HEK293 (cell line): Measurements from ENCODE around the gene HEXIM1.

Experiments used
- GFI1B ChIP-seq: fragments of 450-650 bp; formaldehyde crosslinking; IDR thresholded peaks from 2 replicates; pipeline ENCODE4 v1.5.1; 2016; ENCODE audit warnings: missing biosample characterization, missing genetic modification characterization
- GLIS1 ChIP-seq: fragments of 450-650 bp; formaldehyde crosslinking; IDR thresholded peaks from 2 replicates; pipeline ENCODE4 v1.5.1; 2016; ENCODE audit warnings: missing biosample characterization, missing genetic modification characterization
- MZF1 ChIP-seq: fragments of 450-650 bp; formaldehyde crosslinking; IDR thresholded peaks from 2 replicates; pipeline ENCODE4 v1.5.1; 2017; ENCODE audit warnings: missing biosample characterization, missing genetic modification characterization, borderline replicate concordance
- SALL2 ChIP-seq: fragments of 450-650 bp; formaldehyde crosslinking; IDR thresholded peaks from 2 replicates; pipeline ENCODE4 v1.5.0; 2017; ENCODE audit warnings: missing biosample characterization, mild to moderate bottlenecking, missing genetic modification characterization, borderline replicate concordance
- WT1 ChIP-seq: fragments of 450-650 bp; formaldehyde crosslinking; IDR thresholded peaks from 2 replicates; pipeline ENCODE4 v1.5.1; 2016; ENCODE audit warnings: missing biosample characterization, missing genetic modification characterization
- ZFHX2 ChIP-seq: fragments of 450-650 bp; formaldehyde crosslinking; conservative IDR thresholded peaks from 2 replicates; pipeline ENCODE4 v1.5.1; 2016; ENCODE audit warnings: missing biosample characterization, missing genetic modification characterization
- ZFP37 ChIP-seq: fragments of 450-650 bp; formaldehyde crosslinking; IDR thresholded peaks from 2 replicates; pipeline ENCODE4 v1.5.1; 2016; ENCODE audit warnings: missing biosample characterization, missing genetic modification characterization
- ZNF133 ChIP-seq: fragments of 450-650 bp; formaldehyde crosslinking; IDR thresholded peaks from 2 replicates; pipeline ENCODE4 v1.5.1; 2016; ENCODE audit warnings: missing biosample characterization, missing genetic modification characterization
- ZNF155 ChIP-seq: fragments of 450-650 bp; formaldehyde crosslinking; IDR thresholded peaks from 2 replicates; pipeline ENCODE4 v1.5.1; 2016; ENCODE audit warnings: missing biosample characterization, missing genetic modification characterization
- ZNF184 ChIP-seq: fragments of 450-650 bp; IDR thresholded peaks from 2 replicates; pipeline ENCODE4 v1.5.1; 2018; ENCODE audit warnings: missing biosample characterization, mild to moderate bottlenecking, missing genetic modification characterization
- ZNF211 ChIP-seq: fragments of 450-650 bp; formaldehyde crosslinking; IDR thresholded peaks from 2 replicates; pipeline ENCODE4 v1.5.1; 2016; ENCODE audit warnings: low read depth, missing biosample characterization, missing genetic modification characterization
- ZNF221 ChIP-seq: fragments of 450-650 bp; formaldehyde crosslinking; IDR thresholded peaks from 2 replicates; pipeline ENCODE4 v1.5.1; 2017; ENCODE audit warnings: missing biosample characterization, missing genetic modification characterization, borderline replicate concordance
- ZNF23 ChIP-seq: fragments of 450-650 bp; formaldehyde crosslinking; IDR thresholded peaks from 2 replicates; pipeline ENCODE4 v1.5.1; 2016; ENCODE audit warnings: missing biosample characterization, missing genetic modification characterization, borderline replicate concordance
- ZNF248 ChIP-seq: fragments of 450-650 bp; formaldehyde crosslinking; IDR thresholded peaks from 2 replicates; pipeline ENCODE4 v1.5.1; 2017; ENCODE audit warnings: missing biosample characterization, missing genetic modification characterization
- ZNF311 ChIP-seq: fragments of 450-650 bp; formaldehyde crosslinking; IDR thresholded peaks from 2 replicates; pipeline ENCODE4 v1.5.1; 2017; ENCODE audit warnings: missing biosample characterization, missing genetic modification characterization, borderline replicate concordance
- ZNF354C ChIP-seq: fragments of 450-650 bp; formaldehyde crosslinking; IDR thresholded peaks from 2 replicates; pipeline ENCODE4 v1.5.1; 2016; ENCODE audit warnings: missing biosample characterization, missing genetic modification characterization, low read depth, borderline replicate concordance
- ZNF394 ChIP-seq: fragments of 450-650 bp; formaldehyde crosslinking; IDR thresholded peaks from 2 replicates; pipeline ENCODE4 v1.5.1; 2016; ENCODE audit warnings: missing biosample characterization, missing genetic modification characterization, mild to moderate bottlenecking, moderate library complexity, borderline replicate concordance
- ZNF521 ChIP-seq: fragments of 450-650 bp; formaldehyde crosslinking; IDR thresholded peaks from 2 replicates; pipeline ENCODE4 v1.5.1; 2017; ENCODE audit warnings: missing biosample characterization, mild to moderate bottlenecking, missing genetic modification characterization
- ZNF530 ChIP-seq: fragments of 450-650 bp; formaldehyde crosslinking; IDR thresholded peaks from 2 replicates; pipeline ENCODE4 v1.5.1; 2016; ENCODE audit warnings: low read depth, missing biosample characterization, missing genetic modification characterization
- ZNF544 ChIP-seq: fragments of 450-650 bp; formaldehyde crosslinking; IDR thresholded peaks from 2 replicates; pipeline ENCODE4 v1.5.0; 2017; ENCODE audit warnings: missing biosample characterization, missing genetic modification characterization
- ZNF596 ChIP-seq: fragments of 450-650 bp; IDR thresholded peaks from 2 replicates; pipeline ENCODE4 v1.5.0; 2018; ENCODE audit warnings: missing biosample characterization, mild to moderate bottlenecking, missing genetic modification characterization, moderate library complexity
- ZNF621 ChIP-seq: fragments of 450-650 bp; formaldehyde crosslinking; IDR thresholded peaks from 2 replicates; pipeline ENCODE4 v1.5.1; 2017; ENCODE audit warnings: missing biosample characterization, missing genetic modification characterization
- ZNF747 ChIP-seq: fragments of 450-650 bp; formaldehyde crosslinking; IDR thresholded peaks from 2 replicates; pipeline ENCODE4 v1.5.1; 2016; ENCODE audit warnings: missing biosample characterization, missing genetic modification characterization
- ZNF76 ChIP-seq: fragments of 450-650 bp; formaldehyde crosslinking; IDR thresholded peaks from 2 replicates; pipeline ENCODE4; 2016; ENCODE audit warnings: low read depth, missing biosample characterization, missing genetic modification characterization, borderline replicate concordance
- ZNF830 ChIP-seq: fragments of 450-650 bp; IDR thresholded peaks from 2 replicates; pipeline ENCODE4 v1.5.0; 2018; ENCODE audit warnings: missing biosample characterization, missing genetic modification characterization, low read depth, mild to moderate bottlenecking, moderate library complexity
- TF ChIP-seq, protein P1 (sequence below): fragments of 450-650 bp; formaldehyde crosslinking; IDR thresholded peaks from 2 replicates; pipeline ENCODE4 v1.5.1; 2016; ENCODE audit warnings: missing biosample characterization, missing genetic modification characterization
- TF ChIP-seq, protein P2 (sequence below): fragments of 450-650 bp; IDR thresholded peaks from 2 replicates; pipeline ENCODE4 v1.5.1; 2018; ENCODE audit warnings: missing biosample characterization, mild to moderate bottlenecking, missing genetic modification characterization
- TF ChIP-seq, protein P3 (sequence below): fragments of 450-650 bp; formaldehyde crosslinking; IDR thresholded peaks from 2 replicates; pipeline ENCODE4 v1.5.1; 2016; ENCODE audit warnings: missing biosample characterization, missing genetic modification characterization, borderline replicate concordance
- TF ChIP-seq, protein P4 (sequence below): fragments of 450-650 bp; formaldehyde crosslinking; IDR thresholded peaks from 2 replicates; pipeline ENCODE4 v1.5.1; 2016; ENCODE audit warnings: missing biosample characterization, missing genetic modification characterization

Gene HEXIM1

DNA sequence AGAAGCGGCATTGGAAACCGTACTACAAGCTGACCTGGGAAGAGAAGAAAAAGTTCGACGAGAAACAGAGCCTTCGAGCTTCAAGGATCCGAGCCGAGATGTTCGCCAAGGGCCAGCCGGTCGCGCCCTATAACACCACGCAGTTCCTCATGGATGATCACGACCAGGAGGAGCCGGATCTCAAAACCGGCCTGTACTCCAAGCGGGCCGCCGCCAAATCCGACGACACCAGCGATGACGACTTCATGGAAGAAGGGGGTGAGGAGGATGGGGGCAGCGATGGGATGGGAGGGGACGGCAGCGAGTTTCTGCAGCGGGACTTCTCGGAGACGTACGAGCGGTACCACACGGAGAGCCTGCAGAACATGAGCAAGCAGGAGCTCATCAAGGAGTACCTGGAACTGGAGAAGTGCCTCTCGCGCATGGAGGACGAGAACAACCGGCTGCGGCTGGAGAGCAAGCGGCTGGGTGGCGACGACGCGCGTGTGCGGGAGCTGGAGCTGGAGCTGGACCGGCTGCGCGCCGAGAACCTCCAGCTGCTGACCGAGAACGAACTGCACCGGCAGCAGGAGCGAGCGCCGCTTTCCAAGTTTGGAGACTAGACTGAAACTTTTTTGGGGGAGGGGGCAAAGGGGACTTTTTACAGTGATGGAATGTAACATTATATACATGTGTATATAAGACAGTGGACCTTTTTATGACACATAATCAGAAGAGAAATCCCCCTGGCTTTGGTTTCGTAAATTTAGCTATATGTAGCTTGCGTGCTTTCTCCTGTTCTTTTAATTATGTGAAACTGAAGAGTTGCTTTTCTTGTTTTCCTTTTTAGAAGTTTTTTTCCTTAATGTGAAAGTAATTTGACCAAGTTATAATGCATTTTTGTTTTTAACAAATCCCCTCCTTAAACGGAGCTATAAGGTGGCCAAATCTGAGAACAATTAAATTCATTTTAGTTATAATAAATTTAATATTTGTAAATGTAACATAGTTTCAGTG lies 1.7 kb downstream of the HEXIM1 start (continued):
- TF ChIP-seq MZF1 = peak; percentile 70
- 0 out of 2 replicates have a peak, but pooled peaks have one; percentile 6 for TF ChIP-seq ZNF747 (tag by site-specific recombination)
- TF ChIP-seq ZNF394 (tag by site-specific recombination) = peak; percentile 96
- TF ChIP-seq GLIS1 = peak; percentile 56
- TF ChIP-seq, protein P1, sequence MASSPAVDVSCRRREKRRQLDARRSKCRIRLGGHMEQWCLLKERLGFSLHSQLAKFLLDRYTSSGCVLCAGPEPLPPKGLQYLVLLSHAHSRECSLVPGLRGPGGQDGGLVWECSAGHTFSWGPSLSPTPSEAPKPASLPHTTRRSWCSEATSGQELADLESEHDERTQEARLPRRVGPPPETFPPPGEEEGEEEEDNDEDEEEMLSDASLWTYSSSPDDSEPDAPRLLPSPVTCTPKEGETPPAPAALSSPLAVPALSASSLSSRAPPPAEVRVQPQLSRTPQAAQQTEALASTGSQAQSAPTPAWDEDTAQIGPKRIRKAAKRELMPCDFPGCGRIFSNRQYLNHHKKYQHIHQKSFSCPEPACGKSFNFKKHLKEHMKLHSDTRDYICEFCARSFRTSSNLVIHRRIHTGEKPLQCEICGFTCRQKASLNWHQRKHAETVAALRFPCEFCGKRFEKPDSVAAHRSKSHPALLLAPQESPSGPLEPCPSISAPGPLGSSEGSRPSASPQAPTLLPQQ (tag by site-specific recombination) = no peak
- TF ChIP-seq ZNF23 = no peak
- no peak for TF ChIP-seq ZNF155
- no peak for TF ChIP-seq ZNF184
- no peak for TF ChIP-seq ZNF544 (tag by site-specific recombination)
- TF ChIP-seq WT1 (tag by site-specific recombination) = no peak; the same call in 1 of the 2 replicates
- TF ChIP-seq ZNF521 (tag by site-specific recombination) = no peak
- TF ChIP-seq, protein P2, sequence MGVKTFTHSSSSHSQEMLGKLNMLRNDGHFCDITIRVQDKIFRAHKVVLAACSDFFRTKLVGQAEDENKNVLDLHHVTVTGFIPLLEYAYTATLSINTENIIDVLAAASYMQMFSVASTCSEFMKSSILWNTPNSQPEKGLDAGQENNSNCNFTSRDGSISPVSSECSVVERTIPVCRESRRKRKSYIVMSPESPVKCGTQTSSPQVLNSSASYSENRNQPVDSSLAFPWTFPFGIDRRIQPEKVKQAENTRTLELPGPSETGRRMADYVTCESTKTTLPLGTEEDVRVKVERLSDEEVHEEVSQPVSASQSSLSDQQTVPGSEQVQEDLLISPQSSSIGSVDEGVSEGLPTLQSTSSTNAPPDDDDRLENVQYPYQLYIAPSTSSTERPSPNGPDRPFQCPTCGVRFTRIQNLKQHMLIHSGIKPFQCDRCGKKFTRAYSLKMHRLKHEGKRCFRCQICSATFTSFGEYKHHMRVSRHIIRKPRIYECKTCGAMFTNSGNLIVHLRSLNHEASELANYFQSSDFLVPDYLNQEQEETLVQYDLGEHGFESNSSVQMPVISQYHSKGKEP (tag by site-specific recombination) = no peak
- no peak for TF ChIP-seq GFI1B
- no peak for TF ChIP-seq ZNF596 (tag by site-specific recombination)
- no peak for TF ChIP-seq ZNF211 (tag by site-specific recombination)
- no peak for TF ChIP-seq ZNF133 (tag by site-specific recombination)
- no peak for TF ChIP-seq ZNF311 (tag by site-specific recombination)
- TF ChIP-seq ZNF76 = 0 out of 2 replicates have a peak, but pooled peaks have one; percentile 14
- no peak for TF ChIP-seq ZFHX2 (tag by site-specific recombination)
- TF ChIP-seq ZNF621 (tag by site-specific recombination) = no peak
- TF ChIP-seq ZNF248 (tag by site-specific recombination) = no peak
- TF ChIP-seq, protein P3, sequence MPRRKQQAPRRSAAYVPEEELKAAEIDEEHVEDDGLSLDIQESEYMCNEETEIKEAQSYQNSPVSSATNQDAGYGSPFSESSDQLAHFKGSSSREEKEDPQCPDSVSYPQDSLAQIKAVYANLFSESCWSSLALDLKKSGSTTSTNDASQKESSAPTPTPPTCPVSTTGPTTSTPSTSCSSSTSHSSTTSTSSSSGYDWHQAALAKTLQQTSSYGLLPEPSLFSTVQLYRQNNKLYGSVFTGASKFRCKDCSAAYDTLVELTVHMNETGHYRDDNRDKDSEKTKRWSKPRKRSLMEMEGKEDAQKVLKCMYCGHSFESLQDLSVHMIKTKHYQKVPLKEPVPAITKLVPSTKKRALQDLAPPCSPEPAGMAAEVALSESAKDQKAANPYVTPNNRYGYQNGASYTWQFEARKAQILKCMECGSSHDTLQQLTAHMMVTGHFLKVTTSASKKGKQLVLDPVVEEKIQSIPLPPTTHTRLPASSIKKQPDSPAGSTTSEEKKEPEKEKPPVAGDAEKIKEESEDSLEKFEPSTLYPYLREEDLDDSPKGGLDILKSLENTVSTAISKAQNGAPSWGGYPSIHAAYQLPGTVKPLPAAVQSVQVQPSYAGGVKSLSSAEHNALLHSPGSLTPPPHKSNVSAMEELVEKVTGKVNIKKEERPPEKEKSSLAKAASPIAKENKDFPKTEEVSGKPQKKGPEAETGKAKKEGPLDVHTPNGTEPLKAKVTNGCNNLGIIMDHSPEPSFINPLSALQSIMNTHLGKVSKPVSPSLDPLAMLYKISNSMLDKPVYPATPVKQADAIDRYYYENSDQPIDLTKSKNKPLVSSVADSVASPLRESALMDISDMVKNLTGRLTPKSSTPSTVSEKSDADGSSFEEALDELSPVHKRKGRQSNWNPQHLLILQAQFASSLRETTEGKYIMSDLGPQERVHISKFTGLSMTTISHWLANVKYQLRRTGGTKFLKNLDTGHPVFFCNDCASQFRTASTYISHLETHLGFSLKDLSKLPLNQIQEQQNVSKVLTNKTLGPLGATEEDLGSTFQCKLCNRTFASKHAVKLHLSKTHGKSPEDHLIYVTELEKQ = no peak
- TF ChIP-seq ZNF830 (tag by site-specific recombination) = no peak
- TF ChIP-seq ZNF530 (tag by site-specific recombination) = no peak
- TF ChIP-seq ZNF354C (tag by site-specific recombination) = no peak
- TF ChIP-seq SALL2 (tag by site-specific recombination) = no peak
- no peak for TF ChIP-seq ZNF221 (tag by site-specific recombination)
- TF ChIP-seq, protein P4, sequence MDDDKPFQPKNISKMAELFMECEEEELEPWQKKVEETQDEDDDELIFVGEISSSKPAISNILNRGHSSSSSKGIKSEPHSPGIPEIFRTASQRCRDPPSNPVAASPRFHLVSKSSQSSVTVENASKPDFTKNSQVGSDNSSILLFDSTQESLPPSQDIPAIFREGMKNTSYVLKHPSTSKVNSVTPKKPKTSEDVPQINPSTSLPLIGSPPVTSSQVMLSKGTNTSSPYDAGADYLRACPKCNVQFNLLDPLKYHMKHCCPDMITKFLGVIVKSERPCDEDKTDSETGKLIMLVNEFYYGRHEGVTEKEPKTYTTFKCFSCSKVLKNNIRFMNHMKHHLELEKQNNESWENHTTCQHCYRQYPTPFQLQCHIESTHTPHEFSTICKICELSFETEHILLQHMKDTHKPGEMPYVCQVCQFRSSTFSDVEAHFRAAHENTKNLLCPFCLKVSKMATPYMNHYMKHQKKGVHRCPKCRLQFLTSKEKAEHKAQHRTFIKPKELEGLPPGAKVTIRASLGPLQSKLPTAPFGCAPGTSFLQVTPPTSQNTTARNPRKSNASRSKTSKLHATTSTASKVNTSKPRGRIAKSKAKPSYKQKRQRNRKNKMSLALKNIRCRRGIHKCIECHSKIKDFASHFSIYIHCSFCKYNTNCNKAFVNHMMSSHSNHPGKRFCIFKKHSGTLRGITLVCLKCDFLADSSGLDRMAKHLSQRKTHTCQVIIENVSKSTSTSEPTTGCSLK (tag by site-specific recombination) = no peak
- TF ChIP-seq ZFP37 (tag by site-specific recombination) = peak; percentile 88
